AML-193 (cell line): ENCODE measurements around the gene PISD.
"Not testable (repeated sequence)": the region's sequence is repeated elsewhere in the genome, so short reads cannot be mapped to it uniquely, and the experiment has no call there.

ENCODE experiments used
- DNase-seq, 2 experiments: peaks; one replicate each; lab custom pipeline; 2025; lab: John Stamatoyannopoulos, UW

The PISD gene

DNA sequence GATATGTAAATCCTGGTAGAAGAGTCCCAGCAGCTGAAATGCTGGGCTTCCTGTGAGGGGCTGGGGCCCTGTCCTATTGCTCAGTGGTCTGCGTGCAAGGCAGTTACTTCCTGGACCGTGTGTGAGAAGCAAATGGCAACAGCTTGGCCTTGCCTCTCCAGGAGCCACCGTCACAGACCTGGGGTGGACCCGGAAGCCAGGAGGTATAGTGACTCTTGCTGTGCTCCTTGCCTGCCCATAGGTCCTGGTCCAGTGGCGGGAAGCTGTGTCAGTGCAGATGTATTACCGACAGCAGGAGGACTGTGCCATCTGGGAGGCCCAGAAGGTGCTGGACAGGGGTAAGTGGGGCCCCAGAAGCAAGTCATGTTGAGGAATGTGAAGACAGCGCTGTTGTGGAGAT lies 54.3 kb downstream of the PISD start:
- DNase-seq: no peak

GRCh38 chr22:31605851-31606585 lies 56.0 kb downstream of the PISD start:
- no peak for DNase-seq

DNA sequence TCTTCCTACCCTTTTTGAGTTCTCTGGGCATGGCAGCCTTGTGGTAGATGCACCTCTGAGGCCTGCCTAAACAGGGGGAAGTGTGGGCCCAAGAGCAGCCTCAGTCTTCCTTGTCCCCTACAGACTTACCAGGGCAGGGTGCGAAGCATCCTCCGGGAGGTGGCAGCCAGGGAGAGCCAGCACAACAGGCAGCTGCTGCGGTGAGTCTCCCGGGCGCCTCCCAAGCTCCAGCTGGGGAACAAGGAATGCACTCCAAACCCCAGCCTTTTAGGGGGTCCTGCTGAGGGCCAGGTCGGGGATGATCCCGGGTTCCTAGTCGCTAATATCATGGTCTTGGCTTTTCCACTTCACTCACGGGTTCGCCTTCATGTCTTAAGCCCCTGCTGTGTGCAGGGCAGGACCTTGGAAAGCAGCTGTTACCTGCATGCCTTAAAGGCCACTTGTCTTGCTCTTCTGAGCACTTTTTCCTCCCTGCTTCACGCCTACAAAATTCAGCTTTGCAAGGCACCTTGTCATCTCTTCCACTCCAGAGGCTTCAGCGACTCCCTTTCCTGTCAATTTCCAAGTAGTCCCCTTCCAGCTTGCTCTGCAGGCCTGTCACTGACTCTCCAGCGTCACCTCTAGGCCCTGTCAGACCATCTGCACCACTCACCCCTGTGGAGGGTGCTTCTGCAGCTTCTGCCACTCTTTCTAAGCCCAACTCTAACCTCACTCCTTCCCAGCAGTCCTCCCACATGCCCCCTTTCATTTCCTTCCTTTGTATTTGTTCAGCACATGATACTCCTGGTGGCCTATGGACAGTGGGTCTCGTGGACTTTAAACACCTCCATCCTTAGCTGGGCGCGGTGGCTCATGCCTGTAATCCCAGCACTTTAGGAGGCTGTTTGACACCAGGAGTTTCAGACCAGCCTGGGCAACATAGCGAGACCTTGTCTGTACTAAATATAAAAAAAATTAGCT lies 57.0 kb downstream of the PISD start:
- no peak for DNase-seq

DNA sequence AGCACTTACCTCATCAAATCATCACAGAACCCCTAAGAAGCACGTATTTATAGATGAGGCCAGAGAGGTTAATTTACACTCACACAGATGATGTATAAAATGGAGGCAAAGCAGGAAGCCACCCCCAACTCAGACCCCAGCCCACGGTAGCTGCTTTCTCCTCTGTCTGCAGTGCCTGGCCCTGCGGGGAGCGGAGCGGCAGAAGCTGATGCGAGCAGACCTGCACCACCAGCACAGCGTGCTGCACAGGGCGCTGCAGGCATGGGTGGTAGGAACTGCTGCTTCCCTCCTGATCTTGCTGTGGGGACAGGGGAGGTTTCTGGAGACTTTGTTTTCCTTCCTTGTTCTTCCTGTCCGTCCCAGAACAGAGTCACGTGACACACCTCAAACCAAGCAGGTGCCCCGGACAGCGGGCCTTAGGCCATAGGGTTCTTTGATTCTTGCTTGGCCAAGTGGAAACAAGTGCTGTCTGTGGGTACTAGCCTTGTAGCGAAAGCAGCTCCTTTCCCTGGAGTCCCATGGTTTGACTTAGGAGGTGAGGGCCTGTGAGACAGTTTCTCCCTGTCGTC lies 57.8 kb downstream of the PISD start:
- no peak for DNase-seq

- no peak for DNase-seq
Observed at GRCh38 chr22:31603574-31603973, 58.4 kb downstream of the PISD start.

- no peak for DNase-seq
Observed at GRCh38 chr22:31603081-31603525, 58.9 kb downstream of the PISD start.

DNA sequence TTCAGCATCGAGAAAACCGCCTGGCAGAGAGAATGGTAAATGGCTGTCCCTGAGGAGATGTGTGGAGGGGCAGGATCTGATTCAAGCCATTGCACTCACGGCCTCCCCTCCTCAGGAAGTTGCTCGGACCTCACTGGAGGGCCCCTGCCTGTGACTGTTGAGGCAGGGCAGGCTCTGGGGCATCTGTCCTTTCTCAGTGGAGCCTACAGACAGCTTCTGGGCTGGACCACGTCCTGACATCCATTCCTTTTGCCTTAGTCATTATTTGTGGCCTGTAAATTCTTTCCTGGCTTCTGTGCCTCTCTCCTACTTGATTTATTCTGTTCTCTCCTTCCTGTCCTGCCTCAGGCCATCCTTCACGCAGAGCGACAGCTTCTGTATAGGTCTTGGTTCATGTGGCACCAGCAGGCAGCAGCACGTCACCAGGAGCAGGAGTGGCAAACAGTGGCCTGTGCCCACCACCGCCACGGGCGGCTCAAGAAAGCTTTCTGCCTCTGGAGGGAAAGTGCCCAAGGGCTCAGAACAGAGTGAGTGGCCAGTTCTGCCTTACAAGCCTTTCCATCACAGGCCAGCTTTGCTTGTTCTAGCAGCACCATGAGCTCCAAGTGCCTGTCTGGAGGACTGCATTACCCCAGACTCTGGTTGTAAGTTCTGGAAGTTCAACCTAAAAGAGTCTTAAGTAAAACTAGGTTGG lies 59.6 kb downstream of the PISD start:
- no peak for DNase-seq

DNA sequence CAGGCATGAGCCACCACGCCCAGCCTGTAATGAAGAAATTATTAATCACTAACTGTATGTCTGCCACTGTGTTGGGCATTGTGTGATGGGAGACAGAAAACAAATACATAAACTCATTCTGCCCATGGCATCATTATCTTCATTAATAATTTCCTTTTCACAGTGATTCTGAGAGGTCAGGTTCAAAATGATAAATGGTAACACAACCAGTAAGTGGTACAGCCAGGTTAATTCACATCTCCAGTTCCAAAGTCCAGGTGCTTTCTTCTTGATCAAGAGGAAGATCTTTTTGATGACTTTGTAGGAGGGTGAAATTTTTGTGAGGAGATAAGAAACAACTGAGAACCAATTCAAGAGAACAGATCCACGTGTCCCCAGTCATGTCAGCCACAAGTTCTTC lies 66.7 kb downstream of the PISD start:
- no peak for DNase-seq

DNA sequence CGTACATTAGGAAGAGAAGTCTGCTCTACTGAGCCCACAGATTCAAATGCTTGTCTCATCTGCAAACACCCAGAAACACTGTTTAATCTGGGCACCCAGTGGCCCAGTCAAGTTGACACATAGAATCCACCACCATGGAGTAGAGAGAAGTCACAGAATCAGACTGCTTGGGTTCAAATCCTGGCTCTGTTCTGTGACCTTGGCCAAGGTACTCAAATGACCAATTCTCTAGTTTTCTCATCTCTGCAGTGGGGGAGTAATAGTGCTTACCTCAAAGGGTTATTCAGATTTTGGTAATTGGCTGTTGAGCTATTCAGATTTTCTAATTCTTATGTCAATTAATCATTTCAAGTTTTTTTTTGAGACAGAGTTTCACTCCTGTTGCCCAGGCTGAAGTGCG lies 71.9 kb downstream of the PISD start:
- DNase-seq: not testable (repeated sequence)

- no peak for DNase-seq
Observed at GRCh38 chr22:31588970-31589675, 72.9 kb downstream of the PISD start.

DNA sequence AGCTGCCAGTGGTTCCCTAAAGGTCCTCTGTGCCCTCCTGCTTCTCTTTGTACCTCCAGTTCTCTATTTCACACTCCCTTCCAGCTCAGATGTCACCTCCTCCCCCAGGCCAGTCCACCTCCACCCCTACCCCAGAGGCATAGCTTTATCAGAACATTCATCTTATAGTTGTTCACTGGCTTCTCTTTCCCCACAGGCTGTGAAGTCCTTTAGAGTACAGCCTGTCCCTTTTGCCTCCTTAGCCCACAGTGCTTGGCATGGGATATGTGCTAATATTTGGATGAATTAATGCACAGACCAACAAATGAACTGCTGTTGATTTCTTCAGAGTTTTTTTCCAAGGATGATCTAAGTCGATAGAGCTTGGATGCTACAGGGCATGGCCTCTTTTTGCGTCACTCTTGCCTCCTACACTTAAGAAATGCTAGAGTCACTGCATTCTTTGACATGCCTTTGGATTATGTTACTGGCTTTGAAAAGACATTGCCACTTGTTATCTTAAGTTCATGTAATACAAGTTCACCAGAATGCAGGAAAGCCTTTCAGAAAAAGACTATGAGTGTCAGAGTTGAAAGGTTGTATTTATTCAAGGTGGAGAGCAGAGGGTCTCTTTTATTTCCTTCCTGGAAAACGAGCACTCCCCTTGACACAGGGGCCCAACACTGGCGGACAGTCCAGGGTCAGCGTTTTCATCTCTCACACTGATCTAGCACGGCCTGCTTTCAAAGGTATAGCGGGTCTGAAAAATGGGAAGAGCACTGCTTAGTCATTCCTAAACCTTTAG lies 75.7 kb downstream of the PISD start:
- DNase-seq: no peak

GRCh38 chr22:31585161-31585859 lies 76.7 kb downstream of the PISD start:
- DNase-seq: peak; percentile 18 to 27

- DNase-seq: no peak
Observed at GRCh38 chr22:31584804-31585160, 77.2 kb downstream of the PISD start.

- no peak for DNase-seq
Observed at GRCh38 chr22:31583861-31584485, 78.0 kb downstream of the PISD start.

DNA sequence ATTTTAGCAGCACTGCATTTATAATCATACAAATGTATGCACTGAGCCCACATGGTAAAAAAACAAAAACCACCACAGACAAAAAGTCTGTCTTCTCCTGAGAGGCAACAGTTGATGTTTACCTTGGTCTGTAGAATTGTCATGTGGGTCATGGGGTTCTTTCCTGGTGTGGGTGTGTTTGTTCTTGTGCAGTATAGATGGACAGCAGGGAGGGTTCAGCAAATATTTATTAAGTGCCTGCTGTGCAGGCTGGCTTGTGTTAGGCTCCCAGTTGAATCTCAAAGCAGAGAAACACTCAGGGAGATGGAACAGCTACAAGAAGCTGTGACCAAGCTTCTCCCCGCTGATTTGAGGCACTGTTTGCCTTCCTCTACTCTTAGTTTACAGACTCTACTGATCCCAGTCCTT lies 82.2 kb downstream of the PISD start:
- DNase-seq: no peak

DNA sequence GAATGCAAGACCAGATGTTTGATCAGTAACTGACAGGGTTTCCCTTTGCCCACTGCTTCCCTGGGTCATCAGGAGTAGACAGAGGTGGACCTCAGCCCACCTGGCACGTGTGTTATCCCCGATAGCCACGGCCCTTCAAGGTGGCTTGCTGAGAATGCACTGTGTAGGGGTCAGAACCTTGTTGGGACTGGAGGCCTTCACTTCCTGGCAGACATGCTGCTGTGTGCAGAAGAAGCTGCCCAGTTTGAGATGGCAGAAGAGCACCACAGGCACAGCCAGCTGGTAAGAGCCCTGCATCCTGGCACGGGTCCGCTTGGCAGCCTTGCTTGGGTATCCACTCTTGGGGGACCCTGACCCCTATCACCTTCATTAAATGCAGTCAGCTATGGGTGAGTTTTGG lies 83.8 kb downstream of the PISD start:
- no peak for DNase-seq

GRCh38 chr22:31577711-31578110 lies 84.3 kb downstream of the PISD start:
- no peak for DNase-seq

GRCh38 chr22:31575190-31575589 lies 86.8 kb downstream of the PISD start:
- no peak for DNase-seq

DNA sequence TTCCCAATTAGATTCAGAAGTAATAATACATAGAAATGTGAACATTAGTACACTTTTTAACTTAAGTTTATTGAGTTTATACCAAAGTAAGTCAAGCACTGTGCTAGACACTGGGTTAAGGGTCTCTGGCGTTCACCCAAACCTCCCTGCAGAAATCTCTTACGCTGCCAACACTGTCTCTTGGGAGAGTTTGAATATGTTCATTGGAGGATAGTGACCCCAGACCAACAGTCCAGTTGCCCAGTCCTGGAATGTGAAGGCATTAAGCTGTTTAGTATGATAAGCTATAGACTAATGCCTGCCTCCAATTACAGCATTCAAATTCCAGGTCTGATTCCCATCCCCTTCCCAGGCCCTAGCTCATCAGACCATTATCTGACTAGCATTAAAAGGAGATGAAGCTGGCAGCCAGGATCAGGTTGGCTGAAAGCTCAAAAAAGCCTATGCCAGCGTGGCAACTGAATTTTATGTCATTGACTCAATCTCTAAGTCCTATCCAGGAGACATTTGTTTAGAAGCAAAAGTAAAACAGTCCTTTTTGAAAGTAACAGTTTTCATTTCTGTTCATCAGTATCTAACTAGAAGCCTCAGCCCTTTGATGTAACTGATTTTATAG lies 87.9 kb downstream of the PISD start:
- DNase-seq: no peak
